Suppressor macrophage treated with lipopolysaccharide for 4 hours (primary cell): ENCODE measurements around the gene MTMR6.
A peak's percentile ranks its signal among the peaks of the same experiment; 100 is the strongest.

ENCODE experiments used
- DNase-seq: peaks from one replicate; pipeline ENCODE4 v3.0.0-alpha.2; 2020

Gene MTMR6

GRCh38 chr13:25286969-25287961 is at the start of gene MTMR6:
TSS of gene MTMR6 (minus strand) at chr13:25287488. CDS start at chr13:25287247, 241 bp downstream.
- DNase-seq = peak; percentile 92

GRCh38 chr13:25335856-25336255 is 48.6 kb upstream of the MTMR6 start:
- DNase-seq = no peak

DNA sequence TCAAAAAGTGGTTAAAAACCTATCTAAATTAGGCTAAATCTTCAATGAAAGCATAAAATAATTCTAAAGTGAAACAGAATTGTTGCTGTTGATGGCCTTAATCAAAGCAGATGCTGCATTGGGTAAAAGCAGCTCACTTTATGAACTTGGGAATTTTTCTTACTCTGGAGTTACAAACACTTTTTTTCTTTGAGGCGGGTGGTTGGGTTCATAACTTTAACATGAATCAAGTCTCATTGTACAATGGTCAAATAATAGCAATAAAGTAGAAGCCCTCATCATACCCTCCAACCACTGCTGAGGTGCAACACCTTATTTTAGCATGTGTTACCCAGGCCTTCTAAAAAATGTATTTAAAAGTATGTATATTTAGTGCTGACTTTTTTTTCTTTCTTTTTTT is 43.3 kb upstream of the MTMR6 start:
- no peak for DNase-seq

DNA sequence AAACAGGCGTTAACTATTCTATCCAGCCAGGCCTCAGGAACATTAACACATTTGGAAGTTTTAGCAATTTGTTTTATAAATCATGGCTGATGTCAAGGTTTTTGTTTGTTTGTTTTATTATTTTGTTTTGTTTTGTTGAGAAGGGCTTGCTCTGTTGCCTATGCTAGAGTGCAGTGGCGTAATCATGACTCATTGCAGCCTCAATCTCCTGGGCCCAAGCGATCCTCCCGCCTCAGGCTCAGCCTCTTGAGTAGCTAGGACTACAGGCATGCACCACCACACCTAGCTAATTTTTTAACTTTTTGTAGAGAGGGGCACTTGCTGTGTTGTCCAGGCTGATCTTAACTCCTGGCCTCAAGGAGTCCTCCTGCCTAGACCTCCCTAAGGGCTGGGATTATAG is 42.4 kb upstream of the MTMR6 start:
- DNase-seq = peak; percentile 18

- no peak for DNase-seq
These were observed 36.8 kb upstream of the MTMR6 start for GRCh38 chr13:25324100-25324499.

- DNase-seq = peak; percentile 12
These were observed 32.5 kb upstream of the MTMR6 start for GRCh38 chr13:25319771-25320170.

DNA sequence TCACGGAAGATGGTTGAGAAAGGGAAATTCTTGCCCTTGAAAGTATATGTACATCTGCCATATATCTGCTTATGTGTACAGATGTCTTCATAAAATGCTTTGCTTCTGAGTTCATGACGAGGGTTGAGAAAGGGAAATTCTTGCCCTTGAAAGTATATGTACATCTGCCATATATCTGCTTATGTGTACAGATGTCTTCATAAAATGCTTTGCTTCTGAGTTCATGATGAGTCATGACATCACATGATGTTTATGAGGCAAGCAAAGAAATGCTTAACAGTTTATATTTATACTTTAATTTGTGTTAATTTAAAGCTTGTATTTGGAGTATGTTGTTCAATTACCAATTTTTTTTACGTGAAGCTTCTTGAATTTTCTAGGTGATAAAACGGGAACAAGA is 31.7 kb upstream of the MTMR6 start:
- DNase-seq = peak; percentile 58

DNA sequence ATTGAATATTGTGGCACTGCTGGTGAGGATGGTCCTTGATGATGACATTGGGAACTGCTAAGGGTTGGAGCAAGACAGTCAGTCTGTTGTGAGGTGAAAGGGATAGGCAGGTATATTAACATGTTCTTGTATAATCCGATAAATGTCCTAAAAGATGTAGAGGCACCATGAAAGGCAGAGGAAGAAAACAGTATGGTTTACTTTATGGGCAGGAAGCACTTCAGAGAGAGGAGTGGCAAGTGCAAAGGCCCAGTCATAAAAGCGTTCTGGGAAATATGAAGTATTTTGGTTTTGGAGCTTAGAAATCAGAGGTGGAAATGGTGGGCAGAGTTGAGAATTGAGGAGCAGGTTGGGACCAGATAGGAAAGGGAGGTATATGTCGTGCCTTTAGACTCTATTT is 23.6 kb upstream of the MTMR6 start:
- no peak for DNase-seq

GRCh38 chr13:25306671-25307464 is 19.6 kb upstream of the MTMR6 start:
- DNase-seq = no peak

- DNase-seq = no peak
These were observed 14.8 kb upstream of the MTMR6 start for GRCh38 chr13:25302121-25302520.

GRCh38 chr13:25301347-25302113 is 14.2 kb upstream of the MTMR6 start, which contains the start of gene NUP58:
TSS of gene NUP58 (plus strand) at chr13:25301625. CDS start at chr13:25301774, 149 bp downstream.
- peak; percentile 98 for DNase-seq

DNA sequence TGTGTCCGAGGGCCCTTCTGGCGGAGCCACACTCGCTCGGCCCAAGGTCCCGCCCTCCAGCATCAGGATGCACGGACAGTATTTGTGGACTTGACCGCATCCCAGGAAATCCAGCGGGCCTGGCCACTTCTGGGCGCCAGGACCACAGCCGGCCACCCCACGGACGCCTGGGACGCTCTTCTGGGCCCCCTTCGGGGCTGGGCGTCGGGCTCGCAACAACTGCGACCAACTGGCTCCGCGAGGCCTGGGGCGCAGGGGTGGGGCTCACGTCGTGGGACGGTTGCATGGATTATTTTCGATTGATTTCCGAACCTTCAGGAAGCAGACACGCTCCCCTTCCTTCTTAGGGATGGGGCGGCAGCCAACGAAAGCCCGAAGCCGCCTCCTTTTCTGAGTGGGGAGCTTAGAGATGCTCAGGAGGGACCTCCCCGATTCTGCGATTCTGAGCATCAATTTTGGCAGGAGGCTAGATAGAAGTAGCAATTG is 13.6 kb upstream of the MTMR6 start:
- DNase-seq = no peak

DNA sequence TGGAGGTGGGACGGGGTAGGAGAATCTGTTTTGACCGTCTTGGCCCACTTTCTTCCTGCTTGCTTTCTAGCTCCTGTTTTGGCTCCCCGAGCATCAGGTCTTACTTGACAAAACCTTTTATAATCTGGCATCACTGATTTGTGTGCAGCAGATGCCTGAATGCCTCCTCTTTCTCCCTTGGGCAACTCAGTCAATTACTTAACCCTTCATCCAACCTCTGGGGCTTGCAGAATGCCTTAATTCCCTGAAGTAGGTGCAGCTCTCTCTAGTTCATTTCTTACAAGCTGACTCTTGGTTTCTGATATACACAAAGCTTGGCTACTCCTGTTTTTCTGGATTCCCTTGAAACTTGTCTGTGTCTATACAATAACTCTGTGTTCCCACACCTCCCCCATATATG is 8.4 kb upstream of the MTMR6 start:
- DNase-seq = no peak

DNA sequence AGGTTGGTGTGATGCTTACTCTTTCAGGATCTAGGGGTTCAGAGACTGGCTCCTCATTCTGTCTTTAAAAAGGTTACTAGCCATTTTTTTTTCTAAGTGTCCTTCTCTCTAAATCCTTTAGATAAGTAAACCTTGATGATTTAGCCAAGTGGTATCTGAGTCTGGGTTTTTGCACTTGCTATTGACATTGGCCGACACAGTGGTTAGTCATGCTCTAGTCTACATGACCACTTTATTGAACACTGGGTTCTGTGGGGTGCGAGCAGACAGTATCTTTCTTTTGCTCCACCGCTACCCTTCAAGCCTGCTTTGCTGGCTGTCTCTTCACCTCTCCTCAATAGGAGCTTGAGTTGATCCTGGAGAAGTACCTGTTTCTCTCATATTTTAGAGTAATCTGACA is 7.9 kb upstream of the MTMR6 start:
- DNase-seq = no peak

DNA sequence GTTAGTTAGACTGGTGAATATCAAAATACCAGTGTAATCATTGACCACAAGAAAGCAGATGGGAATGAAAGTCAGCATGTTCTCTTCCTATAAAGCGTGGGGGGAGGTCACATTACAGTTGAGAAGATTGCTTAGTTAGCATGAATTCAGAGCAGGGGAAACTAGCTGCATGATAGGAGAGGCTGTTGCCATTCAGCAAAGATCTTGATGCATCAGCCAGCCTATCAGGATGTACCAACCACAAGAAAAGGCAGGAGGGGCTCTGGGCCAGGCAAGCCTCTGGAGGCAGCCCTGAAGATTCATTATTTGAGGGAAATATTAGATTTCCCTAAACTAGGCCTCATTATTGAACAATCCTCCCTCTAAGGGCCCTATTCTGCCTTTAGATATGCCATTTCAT is 5.0 kb upstream of the MTMR6 start:
- DNase-seq = peak; percentile 76

GRCh38 chr13:25291691-25292090 is 4.4 kb upstream of the MTMR6 start:
- no peak for DNase-seq

- DNase-seq = peak; percentile 69
These were observed 1.7 kb upstream of the MTMR6 start for GRCh38 chr13:25288966-25289365.

GRCh38 chr13:25286308-25286968 is 850 bp downstream of the MTMR6 start:
- peak; percentile 85 for DNase-seq

GRCh38 chr13:25281935-25282332 is 5.4 kb downstream of the MTMR6 start:
- no peak for DNase-seq

- peak; percentile 59 for DNase-seq
These were observed 5.9 kb downstream of the MTMR6 start for GRCh38 chr13:25281193-25281934.

DNA sequence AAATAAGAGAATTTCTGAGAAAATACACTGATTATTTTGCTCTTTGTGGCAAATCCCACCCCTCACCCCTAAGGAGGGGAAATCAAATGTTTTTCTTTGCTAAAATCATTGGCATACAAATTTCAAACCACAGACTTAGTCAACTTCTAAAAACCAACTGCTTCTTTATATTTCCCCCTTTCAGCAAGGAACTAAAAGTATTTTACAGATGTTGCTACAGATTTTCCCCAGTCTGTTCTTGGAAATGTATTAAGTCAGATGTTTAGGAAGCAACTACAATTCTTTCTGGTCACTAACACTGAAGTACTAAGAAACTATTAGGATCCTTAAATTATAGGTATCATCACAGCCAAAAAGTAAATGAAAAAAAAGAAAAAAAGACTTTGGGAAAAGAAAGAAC is 6.9 kb downstream of the MTMR6 start:
- peak; percentile 49 for DNase-seq
